Erythroblast (primary cell): ENCODE data around the gene NFIA.

Experiments used
- GATA1 ChIP-seq: IDR thresholded peaks from 2 replicates; pipeline ENCODE4 v1.6.1; 2011; ENCODE audit warnings: low read depth, mild to moderate bottlenecking, control low read depth, low read length, moderate library complexity
- POLR2A ChIP-seq: IDR thresholded peaks from 2 replicates; pipeline ENCODE4 v1.6.1; 2011; ENCODE audit warnings: mild to moderate bottlenecking, low read length

- TF ChIP-seq POLR2A, result no peak
- TF ChIP-seq GATA1, result no peak
Observed at GRCh38 chr1:61215119-61215518, 132.8 kb downstream of the NFIA start.
